GM18868 (cell line): ENCODE data around the gene TPCN2.

Experiments used
- ATAC-seq: cut with Tn5 transposase; IDR thresholded peaks from one replicate; pipeline ENCODE4 v1.9.1; 2021; ENCODE audit warnings: mild to moderate bottlenecking, moderate library complexity; ENCODE audit not compliant: unreplicated experiment

TPCN2 gene

GRCh38 chr11:69183613-69184012 is 134.9 kb downstream of the TPCN2 start:
- ATAC-seq, result peak; percentile 39
